ENCODE results near the gene CACNA1D. TPM values are rescaled to one million over a fixed set of nuclear protein-coding genes. Genes with fewer than 3 reads are reported as not detected.
"Not testable (repeated sequence)": the region's sequence is repeated elsewhere in the genome, so short reads cannot be mapped to it uniquely, and the experiment has no call there.

Gene CACNA1D
- total RNA-seq = 39.2 TPM

- DNase-seq (ENCODE audit: low spot score) = peak; percentile 71
Observed at GRCh38 chr3:53493963-53494791, at the start of gene CACNA1D. Gene CACNA1D (plus strand): TSS chr3:53494611. CDS start chr3:53495167, 556 bp downstream.

DNA sequence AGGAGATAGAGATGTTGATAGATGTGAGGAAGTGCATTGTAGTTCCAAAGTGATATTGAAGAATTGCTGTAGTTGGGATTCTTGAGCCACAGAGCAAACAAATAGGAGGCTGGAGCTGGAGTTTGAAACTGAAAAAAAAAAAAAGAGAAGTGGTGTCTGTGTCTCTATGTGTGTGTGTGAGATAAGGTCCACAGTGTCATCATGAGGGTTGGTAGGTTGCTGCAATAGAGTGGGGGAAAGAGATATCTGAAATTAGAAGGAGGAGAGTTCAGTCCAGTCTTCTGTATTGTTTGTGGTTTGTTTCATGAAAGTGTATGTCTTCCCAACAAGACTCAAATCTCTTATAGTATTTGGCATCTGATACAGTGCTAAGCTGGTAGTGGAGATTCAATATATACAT, 37.3 kb upstream of the CACNA1D start:
- no peak for DNase-seq (ENCODE audit: low spot score)

GRCh38 chr3:53460326-53460725, 34.1 kb upstream of the CACNA1D start:
- DNase-seq (ENCODE audit: low spot score) = no peak

- DNase-seq (ENCODE audit: low spot score) = peak; percentile 68
Observed at GRCh38 chr3:53464424-53464823, 30.0 kb upstream of the CACNA1D start.

GRCh38 chr3:53469758-53470157, 24.7 kb upstream of the CACNA1D start:
- not testable (repeated sequence) for DNase-seq (ENCODE audit: low spot score)

GRCh38 chr3:53473422-53473821, 21.0 kb upstream of the CACNA1D start:
- DNase-seq (ENCODE audit: low spot score) = no peak

- not testable (repeated sequence) for DNase-seq (ENCODE audit: low spot score)
Observed at GRCh38 chr3:53476372-53476771, 18.0 kb upstream of the CACNA1D start.

DNA sequence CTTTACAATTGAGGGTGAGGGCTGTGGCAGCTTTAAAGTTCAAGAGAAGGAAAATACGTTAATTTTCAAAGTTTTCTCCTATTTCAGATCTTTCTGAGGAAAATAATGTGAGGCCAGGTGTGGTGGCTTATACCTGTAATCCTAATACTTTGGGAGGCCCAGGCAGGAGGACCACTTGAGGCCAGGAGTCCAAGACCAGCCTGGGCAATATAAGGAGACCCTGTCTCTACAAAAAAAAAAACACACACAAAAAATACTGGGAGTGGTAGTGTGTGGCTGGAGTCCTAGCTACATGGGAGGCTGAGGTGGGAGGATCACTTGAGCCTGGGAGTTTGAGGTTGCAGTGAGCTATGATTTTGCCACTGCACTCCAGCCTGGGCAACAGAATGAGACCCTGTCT, 16.7 kb upstream of the CACNA1D start:
- not testable (repeated sequence) for DNase-seq (ENCODE audit: low spot score)

DNA sequence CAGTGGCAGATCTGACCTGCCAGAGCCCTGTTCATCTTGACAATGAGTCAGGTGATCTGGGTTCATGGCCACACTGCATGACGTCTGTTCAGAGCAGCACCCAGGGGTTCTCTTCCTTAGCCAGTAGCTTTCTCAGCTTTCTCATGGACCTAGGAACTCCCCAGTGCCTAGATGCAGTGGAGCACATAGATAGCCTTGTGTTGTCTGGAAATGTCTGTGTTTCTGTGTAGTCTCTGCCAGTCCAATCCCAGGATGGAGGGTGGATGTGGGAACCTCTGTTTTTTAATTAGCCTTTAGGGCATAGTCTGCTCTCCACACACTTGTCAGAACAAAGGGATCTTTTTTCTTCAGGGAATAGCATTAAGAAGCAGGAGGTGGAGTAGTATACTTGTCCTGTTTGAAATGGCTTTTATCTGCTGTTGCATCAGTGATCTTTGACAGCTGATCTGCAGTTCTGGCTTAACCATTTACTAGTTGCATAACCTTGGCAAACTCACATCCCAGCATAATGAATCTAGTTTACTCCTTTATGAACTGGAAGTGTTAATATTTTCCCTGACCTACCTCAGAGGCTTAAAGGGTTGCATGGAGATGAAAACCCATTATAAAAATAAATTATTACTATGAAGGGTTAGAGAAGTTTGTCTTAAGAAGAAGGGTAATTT, 16.1 kb upstream of the CACNA1D start:
- peak; percentile 62 for DNase-seq (ENCODE audit: low spot score)

DNA sequence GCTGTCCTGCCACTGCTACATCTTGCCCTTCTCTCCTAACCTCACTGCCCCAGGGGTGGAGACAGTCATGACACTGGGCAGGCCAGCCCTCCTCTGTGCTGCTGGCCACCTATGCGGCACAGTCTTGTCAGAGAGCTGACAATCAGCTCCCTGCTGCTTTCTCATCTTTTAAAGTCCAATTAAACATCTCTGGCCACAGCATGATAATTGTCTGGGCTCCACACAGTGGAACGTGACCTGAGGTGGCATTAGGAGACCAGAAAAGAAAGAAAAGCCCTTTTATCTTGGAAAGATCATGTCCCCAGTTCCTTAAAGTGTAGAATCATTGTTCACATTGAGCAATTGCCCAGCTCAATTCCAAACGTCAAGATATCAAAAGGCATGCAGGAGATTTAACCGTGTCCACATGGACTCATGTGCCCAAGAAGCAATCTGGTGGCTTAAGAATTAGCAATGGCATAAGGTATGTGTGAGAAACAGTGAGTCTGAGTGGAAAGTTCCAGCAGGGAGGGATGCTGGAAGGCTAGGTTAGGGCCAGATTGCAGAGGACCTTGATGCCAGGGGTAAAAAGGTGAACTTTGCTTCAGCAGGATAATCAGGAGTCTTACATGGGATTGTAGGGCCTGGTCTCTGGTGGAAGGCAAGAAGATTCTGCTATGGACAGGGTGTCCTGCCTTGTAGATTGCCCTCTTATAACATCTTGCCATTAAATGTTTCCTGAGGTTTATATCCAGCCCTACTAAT, 15.3 kb upstream of the CACNA1D start:
- DNase-seq (ENCODE audit: low spot score) = no peak

- DNase-seq (ENCODE audit: low spot score) = no peak
Observed at GRCh38 chr3:53482227-53482626, 12.2 kb upstream of the CACNA1D start.

- no peak for DNase-seq (ENCODE audit: low spot score)
Observed at GRCh38 chr3:53483821-53484220, 10.6 kb upstream of the CACNA1D start.

- DNase-seq (ENCODE audit: low spot score) = no peak
Observed at GRCh38 chr3:53484984-53485383, 9.4 kb upstream of the CACNA1D start.

GRCh38 chr3:53485675-53486403, 8.6 kb upstream of the CACNA1D start:
- no peak for DNase-seq (ENCODE audit: low spot score)

DNA sequence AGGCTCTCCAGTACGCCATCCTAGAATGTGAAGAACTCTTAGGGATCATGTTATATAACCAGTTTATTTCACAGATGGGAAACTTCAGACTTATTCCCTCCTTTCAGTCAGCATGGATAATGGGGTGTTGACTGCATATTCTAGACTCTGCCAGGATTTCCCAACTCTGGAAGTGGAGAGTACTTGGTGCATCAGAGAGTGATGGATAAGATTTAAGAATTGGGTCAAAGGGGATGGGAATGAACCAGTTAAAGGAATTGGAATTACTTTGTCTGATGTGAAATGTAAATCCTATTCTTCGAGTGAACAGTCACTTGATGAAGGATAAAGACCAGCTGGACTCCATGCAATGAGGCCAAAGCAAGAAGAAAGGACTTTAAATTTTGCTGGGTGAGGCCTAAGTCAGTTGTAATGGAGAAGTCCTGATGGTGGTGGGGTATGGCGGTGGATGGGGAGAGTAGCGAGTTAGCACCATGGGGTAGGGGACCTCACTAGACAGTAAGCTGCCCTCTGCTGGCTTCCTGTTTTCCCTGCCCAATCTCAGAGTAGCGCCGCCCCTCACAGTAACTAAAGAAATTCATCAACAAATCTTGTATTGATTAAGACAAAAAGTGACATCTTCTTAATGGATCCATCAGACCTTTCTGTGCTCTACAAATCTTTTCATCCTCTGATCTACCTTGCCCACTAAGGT, 7.3 kb upstream of the CACNA1D start:
- no peak for DNase-seq (ENCODE audit: low spot score)

DNA sequence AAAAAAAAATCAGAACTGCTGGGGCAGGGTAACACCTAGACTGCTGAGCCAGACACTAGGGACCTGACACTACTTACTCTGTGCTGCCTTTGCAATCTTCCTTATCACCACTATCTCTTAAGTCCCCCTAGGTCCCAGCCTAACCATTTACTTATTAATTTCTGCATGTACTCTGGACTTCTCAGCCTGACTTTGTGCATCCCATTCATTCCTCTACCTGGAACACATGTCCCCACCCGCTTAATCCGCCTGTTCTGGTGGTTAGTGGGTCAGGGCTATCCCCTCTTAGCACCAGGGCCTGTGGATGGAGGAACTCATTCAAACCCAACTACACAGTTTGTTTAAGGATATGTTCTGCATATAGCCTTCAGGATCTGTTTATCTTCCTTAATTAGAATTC, 5.0 kb upstream of the CACNA1D start:
- DNase-seq (ENCODE audit: low spot score) = no peak

GRCh38 chr3:53489787-53490458, 4.5 kb upstream of the CACNA1D start:
- no peak for DNase-seq (ENCODE audit: low spot score)

DNA sequence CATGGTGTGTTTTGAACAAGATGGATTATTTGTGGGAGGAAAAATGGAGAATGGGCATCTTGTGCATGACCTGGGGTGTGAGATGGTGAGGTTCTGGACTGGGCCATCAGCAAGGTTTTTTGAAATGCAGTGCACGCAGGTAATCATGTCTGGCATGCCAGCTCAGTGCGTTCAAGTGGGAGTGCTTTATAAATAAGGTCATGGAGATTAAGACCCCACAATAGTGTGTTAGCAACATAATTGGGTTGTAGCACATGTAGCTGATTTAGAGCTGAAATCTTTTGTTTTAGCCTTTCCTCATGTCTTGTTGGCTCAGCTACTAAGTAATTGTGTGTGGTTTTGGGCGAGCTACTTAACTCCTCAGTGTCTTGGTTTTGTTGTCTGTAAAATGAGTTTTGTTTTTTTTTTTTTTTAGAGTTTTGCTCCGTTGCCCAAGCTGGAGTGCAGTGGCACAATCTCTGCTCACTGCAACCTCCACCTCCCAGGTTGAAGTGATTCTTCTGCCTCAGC, 3.9 kb upstream of the CACNA1D start:
- no peak for DNase-seq (ENCODE audit: low spot score)

- no peak for DNase-seq (ENCODE audit: low spot score)
Observed at GRCh38 chr3:53491276-53491675, 3.1 kb upstream of the CACNA1D start.

DNA sequence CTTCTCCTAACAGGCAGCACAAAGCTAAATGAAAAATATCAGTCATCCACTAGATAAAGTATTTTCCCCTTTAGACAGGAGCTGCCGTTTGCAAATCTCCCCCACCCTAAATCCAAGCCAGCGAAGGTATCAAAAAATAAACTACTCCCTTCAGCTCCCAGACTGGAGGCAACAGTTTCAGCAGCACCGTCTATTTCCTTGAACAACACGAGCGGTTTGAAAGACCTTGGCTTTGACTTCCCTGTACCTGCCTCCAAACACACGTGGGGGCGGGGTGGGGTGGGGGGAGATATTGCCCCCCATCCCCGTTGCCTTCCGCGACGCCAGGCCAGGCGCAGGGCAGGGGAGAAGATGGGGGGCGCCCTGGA, 832 bp upstream of the CACNA1D start:
- DNase-seq (ENCODE audit: low spot score) = no peak

DNA sequence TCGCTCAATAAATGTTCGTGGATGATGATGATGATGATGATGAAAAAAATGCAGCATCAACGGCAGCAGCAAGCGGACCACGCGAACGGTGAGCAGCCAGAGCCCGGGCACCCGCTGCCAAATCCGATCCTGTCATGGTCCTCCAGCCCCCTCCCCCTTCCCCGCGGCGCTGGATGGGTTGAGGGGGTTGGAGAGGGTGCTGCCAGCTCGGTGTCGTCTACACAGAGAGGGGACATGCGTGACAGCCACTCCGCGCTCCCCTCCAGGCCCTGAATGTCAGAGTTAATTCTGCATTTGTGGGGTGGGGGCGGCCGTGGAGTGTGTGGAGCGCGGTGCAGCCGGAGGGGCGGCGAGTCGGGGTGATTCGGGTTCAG, 722 bp downstream of the CACNA1D start:
- DNase-seq (ENCODE audit: low spot score) = no peak
